Loucy (cell line): ENCODE measurements around the gene SDK2.

Experiments used
- CTCF ChIP-seq: fragments of 200-600 bp; sonication (generic); conservative IDR thresholded peaks from 2 replicates; pipeline ENCODE4 v1.5.1; 2014; ENCODE audit warnings: mild to moderate bottlenecking, antibody characterized with exemption, low read length
- EZH2phosphoT487 ChIP-seq: fragments of 200-600 bp; IDR thresholded peaks from 2 replicates; pipeline ENCODE4 v1.6.1; 2018; ENCODE audit warnings: antibody characterized with exemption, mild to moderate bottlenecking, moderate library complexity, borderline replicate concordance

- TF ChIP-seq CTCF (no peak), EZH2phosphoT487 (no peak)
Measured at GRCh38 chr17:73462823-73463222, 181.4 kb downstream of the SDK2 start.
